Activated CD4-positive, alpha-beta T cell treated with anti-CD3 and anti-CD28 coated beads for 36 hours (primary cell): ENCODE measurements around the gene UCHL5. TPM values are rescaled to one million over a fixed set of nuclear protein-coding genes. Genes with fewer than 3 reads are reported as not detected.

ENCODE experiments used
- ATAC-seq: fragments of 200-7000 bp; cut with Tn5 transposase; one replicate; pipeline ENCODE4 v1.10.0; 2021; ENCODE audit warnings: mild to moderate bottlenecking, moderate library complexity
- CTCF ChIA-PET: fragments of 350-600 bp; sonication (Branson Sonifier 250); formaldehyde crosslinking; loops from one replicate; lab custom pipeline; 2021; ENCODE audit warnings: antibody characterized with exemption; lab: Charles Lee
- POLR2A ChIA-PET: fragments of 350-600 bp; sonication (Branson Sonifier 250); formaldehyde crosslinking; loops from one replicate; lab custom pipeline; 2021; ENCODE audit warnings: antibody characterized with exemption, inconsistent platforms; lab: Charles Lee
- DNase-seq: peaks from one replicate; pipeline ENCODE4 v3.0.0-alpha.2; 2020
- H3K27ac Mint-ChIP-seq: one replicate; pipeline ENCODE4 v1.8.0; 2021; ENCODE audit warnings: mixed read lengths
- H3K27me3 Mint-ChIP-seq: one replicate; pipeline ENCODE4 v1.8.0; 2021; ENCODE audit warnings: mixed read lengths
- H3K36me3 Mint-ChIP-seq: one replicate; pipeline ENCODE4 v1.8.0; 2021; ENCODE audit warnings: low read depth, mixed read lengths
- H3K4me1 Mint-ChIP-seq: one replicate; pipeline ENCODE4 v1.8.0; 2021; ENCODE audit warnings: mixed read lengths
- H3K4me3 Mint-ChIP-seq: one replicate; pipeline ENCODE4 v1.8.0; 2021; ENCODE audit warnings: mild to moderate bottlenecking, moderate library complexity, mixed read lengths
- H3K9me3 Mint-ChIP-seq: one replicate; pipeline ENCODE4 v1.8.0; 2021; ENCODE audit warnings: low read depth, mixed read lengths
- intact Hi-C, 2 experiments: fragments of 100-400 bp; cut with DNase I in 1 of 2; cut with micrococcal nuclease in 1 of 2; formaldehyde crosslinking; loops; one replicate each; pipeline versions ENCODE4 v1.14.2 to v1.15.1; 2022 to 2024; cut with DNase I, micrococcal nuclease
- total RNA-seq, 2 experiments: library from RNA; stranded (reverse); gene quantifications; one replicate each; pipeline ENCODE4 v1.2.3, GENCODE V29; 2021

The UCHL5 gene, protein sequence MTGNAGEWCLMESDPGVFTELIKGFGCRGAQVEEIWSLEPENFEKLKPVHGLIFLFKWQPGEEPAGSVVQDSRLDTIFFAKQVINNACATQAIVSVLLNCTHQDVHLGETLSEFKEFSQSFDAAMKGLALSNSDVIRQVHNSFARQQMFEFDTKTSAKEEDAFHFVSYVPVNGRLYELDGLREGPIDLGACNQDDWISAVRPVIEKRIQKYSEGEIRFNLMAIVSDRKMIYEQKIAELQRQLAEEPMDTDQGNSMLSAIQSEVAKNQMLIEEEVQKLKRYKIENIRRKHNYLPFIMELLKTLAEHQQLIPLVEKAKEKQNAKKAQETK
- total RNA-seq: 100 to 1,000 TPM in 1 of 2 experiments, 10 to 100 TPM in 1; 94.5 to 141 TPM

DNA sequence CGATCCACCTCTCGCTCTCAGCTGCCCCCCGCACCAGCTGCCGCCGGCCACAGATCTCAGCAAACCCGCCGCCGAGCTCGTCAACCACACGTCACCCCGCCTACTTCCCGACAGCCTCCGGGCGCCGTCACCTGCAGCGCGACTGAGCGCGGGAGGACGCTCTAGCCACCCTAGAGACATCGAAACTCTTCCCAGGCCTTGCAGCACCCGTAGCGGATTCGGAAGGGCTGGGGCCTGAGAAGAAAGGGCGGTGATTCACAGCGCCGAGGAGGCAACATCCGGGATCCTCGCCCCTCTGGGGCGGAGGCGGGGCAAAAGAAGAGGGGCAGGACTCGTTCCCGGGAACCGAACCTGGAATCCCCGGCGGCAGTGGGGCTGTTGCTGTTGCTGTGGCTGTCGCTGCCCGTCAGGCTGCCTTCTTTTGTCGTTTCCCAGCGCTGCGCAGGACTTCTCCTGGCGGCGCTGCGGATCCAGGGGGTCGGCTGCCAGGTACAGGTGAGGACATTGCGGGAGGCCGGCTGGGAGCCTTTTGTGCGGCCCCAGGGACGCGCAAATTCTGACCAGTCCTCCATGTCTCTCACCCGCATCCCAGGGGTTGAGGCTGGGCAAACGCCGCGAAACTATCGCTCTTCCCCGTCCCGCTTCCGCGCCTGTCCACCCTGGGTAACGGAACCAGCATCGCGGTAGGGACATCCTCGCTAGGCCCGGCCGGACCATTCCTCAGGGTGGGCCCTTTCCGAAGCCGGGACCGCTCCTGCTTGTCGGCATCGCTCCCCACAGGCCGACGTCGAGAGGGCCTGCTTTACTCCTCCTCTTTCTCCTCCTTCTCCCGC lies at the start of gene UCHL5, which contains the start of gene RO60:
Gene UCHL5, minus strand, starts transcription at position 79 of the 833 bp plus-strand sequence. CDS start 100 bp downstream, outside the sequence.
Gene RO60, plus strand, starts transcription at position 331 of the 833 bp plus-strand sequence. CDS start 9,443 bp downstream, outside the sequence.
- H3K27me3 Mint-ChIP-seq: no peaks in the 10 kb centered on the region
- H3K4me1 Mint-ChIP-seq: peaks cover 50% of the 10 kb centered on the region
- H3K9me3 Mint-ChIP-seq: peaks cover 5% of the 10 kb centered on the region
- ChIA-PET CTCF (interaction anchor here (0.5 to 1.7 kb wide), 8 partner anchors 8 to 480 kb away, joined by 3 to 9 read pairs (median 4); partner anchors contain the start of gene CDC73), POLR2A (interaction anchor here (0.9 to 1.8 kb wide), 4 partner anchors 45 to 251 kb away, joined by 5 to 16 read pairs (median 10); partner anchors contain the start of genes CDC73 and RGS2)
- intact Hi-C loops: loop anchor here (1.0 to 10.0 kb wide), 12 partner anchors 11 to 1238 kb away; partner anchors contain the start of genes GLRX2 (in 2 of the 2), CDC73 (in 1 of the 2) and RGS2 (in 1 of the 2)
- peak within 1 kb of the TSS; percentile 99 for H3K27ac Mint-ChIP-seq
- H3K36me3 Mint-ChIP-seq: peaks cover 46% of the 10 kb centered on the region
- peak; percentile 97 for DNase-seq
- H3K4me3 Mint-ChIP-seq: peak within 1 kb of the TSS; percentile 90
- ATAC-seq: peak; percentile 94

DNA sequence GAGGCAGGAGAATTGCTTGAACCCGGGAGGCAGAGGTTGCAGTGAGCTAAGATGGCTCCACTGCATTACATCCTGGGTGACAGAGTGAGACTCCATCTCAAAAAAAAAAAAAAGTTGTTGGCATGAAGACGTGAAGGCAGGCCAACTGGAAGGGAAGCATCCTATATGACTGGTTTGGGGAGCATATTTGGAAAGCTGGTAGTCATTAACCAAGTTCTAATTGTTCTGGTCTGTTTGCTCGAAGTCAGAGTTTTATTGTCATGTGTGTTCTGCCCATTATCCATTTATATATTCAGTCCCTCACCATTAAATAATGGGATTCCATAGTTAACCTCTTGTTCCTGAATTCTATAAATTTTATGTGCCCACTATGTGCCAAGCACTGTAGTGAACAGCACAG lies 49.3 kb upstream of the UCHL5 start:
- DNase-seq (no peak), ATAC-seq (no peak)
- no peaks in the 10 kb centered on the region for H3K27me3 Mint-ChIP-seq
- intact Hi-C loops: loop anchor here in 1 of 2 experiments (5.0 kb wide), 1 partner anchor 301 kb away; the partner anchor contains the start of gene RGS2
- H3K4me3 Mint-ChIP-seq: no peak overlapping the region
- H3K36me3 Mint-ChIP-seq: no peaks in the 10 kb centered on the region
- peaks cover 10% of the 10 kb centered on the region for H3K4me1 Mint-ChIP-seq
- CTCF ChIA-PET: no interaction called here
- no peak overlapping the region for H3K27ac Mint-ChIP-seq
- no peaks in the 10 kb centered on the region for H3K9me3 Mint-ChIP-seq
- POLR2A ChIA-PET: no interaction called here

DNA sequence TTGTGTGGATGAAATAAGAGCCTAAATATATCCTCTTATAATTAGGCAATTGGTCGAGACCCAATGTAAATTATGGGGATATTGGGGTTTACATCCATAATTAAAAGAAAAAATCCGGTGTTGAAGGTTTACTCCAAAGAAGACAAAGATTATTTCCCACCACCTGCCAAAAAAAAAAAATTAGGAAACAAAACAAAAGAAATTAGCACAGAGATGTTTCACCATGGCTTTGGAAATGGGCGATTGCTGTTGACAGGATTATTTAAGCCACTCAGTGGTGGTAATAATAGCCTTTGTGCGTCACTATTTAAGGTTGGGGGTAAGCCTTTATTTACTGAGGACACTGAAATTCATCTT lies 46.6 kb upstream of the UCHL5 start:
- intact Hi-C loops: loop anchor here (1.0 to 5.0 kb wide), 6 partner anchors 16 to 298 kb away; partner anchors contain the start of genes RO60 (in 2 of the 2), UCHL5 (in 2 of the 2), CDC73 (in 1 of the 2) and RGS2 (in 1 of the 2)
- ATAC-seq (no peak), DNase-seq (no peak)
- Mint-ChIP-seq H3K4me1 (peaks cover 14% of the 10 kb centered on the region), H3K9me3 (no peaks in the 10 kb centered on the region), H3K27me3 (no peaks in the 10 kb centered on the region), H3K27ac (peak overlapping the region; percentile 34), H3K4me3 (peak overlapping the region; percentile 88), H3K36me3 (no peaks in the 10 kb centered on the region)
- ChIA-PET POLR2A (no interaction called here), CTCF (interaction anchor here (1.1 to 1.3 kb wide), 2 partner anchors 17 to 631 kb away, joined by 3 to 4 read pairs; no protein-coding TSS in a partner anchor)

DNA sequence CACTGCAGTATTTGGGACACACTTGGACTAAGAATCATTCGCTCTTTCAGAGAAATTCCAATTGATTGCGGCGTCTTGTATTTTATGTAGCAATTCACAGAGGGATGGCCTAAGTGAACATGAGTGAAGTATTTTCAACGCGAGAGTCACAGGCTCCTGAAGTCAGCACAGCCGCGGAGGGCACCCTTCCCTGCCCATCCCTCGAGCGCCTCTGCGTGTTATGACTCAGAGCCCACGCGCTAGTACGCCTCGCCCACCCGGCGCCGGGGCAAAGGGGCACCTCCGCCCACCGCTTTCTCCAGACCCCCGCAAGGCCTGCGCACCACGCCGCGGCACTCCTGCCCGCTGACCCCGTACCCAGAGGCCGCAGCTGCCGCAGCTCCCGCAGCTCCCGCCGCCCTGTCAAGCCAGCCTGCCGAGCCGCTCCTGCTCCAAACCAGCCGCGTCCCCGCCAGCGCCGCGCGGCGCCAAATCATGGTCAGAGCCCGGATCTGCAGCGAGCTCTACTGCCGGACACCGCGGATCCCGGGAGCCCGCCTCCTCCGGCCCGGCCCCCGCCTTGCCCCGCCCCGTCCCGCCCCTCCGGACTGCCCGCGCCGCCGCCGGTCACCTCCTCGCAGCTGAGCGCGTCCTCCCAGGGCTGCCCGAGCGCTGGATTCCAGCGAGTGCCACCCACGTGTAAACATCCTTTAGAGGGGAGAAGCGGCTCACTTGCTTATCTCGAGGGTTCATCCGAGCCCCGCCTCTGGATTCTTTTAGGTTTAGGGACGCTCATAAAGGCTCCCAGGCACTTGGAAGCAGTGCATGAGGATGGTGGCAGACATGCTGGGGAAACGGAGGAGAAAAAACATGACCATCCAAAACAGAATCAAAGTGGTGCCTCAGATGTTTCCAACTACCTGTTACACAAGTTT lies 46.0 kb upstream of the UCHL5 start, which contains the start of gene GLRX2:
Gene GLRX2, minus strand, starts transcription at position 508 of the 914 bp plus-strand sequence. Its CDS starts 32 bp downstream, at position 476.
- ChIA-PET POLR2A (interaction anchor here (1.0 to 1.8 kb wide), 2 partner anchors 18 to 46 kb away, joined by 4 to 5 read pairs; partner anchors contain the start of genes RO60 and UCHL5), CTCF (interaction anchor here (0.6 to 1.3 kb wide), 4 partner anchors 16 to 630 kb away, joined by 3 read pairs; partner anchors contain the start of gene CDC73)
- peak; percentile 75 for DNase-seq
- Mint-ChIP-seq H3K4me3 (peak within 1 kb of the TSS; percentile 88), H3K9me3 (no peaks in the 10 kb centered on the region), H3K36me3 (peaks cover 3% of the 10 kb centered on the region), H3K4me1 (peaks cover 14% of the 10 kb centered on the region), H3K27me3 (no peaks in the 10 kb centered on the region), H3K27ac (peak within 1 kb of the TSS; percentile 78)
- ATAC-seq: peak; percentile 91
- intact Hi-C loops: loop anchor here (1.0 to 5.0 kb wide), 6 partner anchors 16 to 298 kb away; partner anchors contain the start of genes RO60 (in 2 of the 2), UCHL5 (in 2 of the 2), CDC73 (in 1 of the 2) and RGS2 (in 1 of the 2)

DNA sequence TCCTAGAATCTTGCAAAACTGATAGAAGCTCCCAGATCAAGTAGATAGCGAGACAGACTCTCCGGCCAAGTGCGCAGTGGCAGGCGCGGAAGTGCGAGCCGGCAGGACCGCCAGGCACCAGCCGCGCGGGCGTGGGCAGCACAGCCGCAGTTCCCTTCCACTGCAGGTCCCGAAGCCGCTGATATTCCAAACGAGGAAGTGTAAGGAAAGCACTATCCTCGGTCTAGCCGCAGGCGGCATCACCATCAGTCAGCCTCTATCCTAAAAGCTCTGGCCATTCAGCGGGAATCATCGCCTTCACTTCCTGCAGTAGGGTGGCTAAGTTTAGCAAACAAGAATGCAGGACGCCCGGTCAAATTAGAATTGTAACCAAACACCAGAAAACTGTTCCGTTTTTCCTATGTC lies 45.3 kb upstream of the UCHL5 start:
- peak overlapping the region; percentile 88 for H3K4me3 Mint-ChIP-seq
- POLR2A ChIA-PET: interaction anchor here (1.0 to 1.8 kb wide), 3 partner anchors 19 to 46 kb away, joined by 3 to 5 read pairs (median 4); partner anchors contain the start of genes RO60 and UCHL5
- DNase-seq (peak; percentile 53), ATAC-seq (peak; percentile 35)
- no peaks in the 10 kb centered on the region for H3K9me3 Mint-ChIP-seq
- CTCF ChIA-PET: interaction anchor here (1.0 to 1.3 kb wide), 3 partner anchors 17 to 85 kb away, joined by 3 read pairs; partner anchors contain the start of gene CDC73
- H3K4me1 Mint-ChIP-seq: peaks cover 14% of the 10 kb centered on the region
- intact Hi-C loops: loop anchor here in 1 of 2 experiments (2.0 kb wide), 1 partner anchor 46 kb away; the partner anchor contains the start of genes RO60 and UCHL5
- no peaks in the 10 kb centered on the region for H3K27me3 Mint-ChIP-seq
- H3K36me3 Mint-ChIP-seq: peaks cover 3% of the 10 kb centered on the region
- peak overlapping the region; percentile 51 for H3K27ac Mint-ChIP-seq

DNA sequence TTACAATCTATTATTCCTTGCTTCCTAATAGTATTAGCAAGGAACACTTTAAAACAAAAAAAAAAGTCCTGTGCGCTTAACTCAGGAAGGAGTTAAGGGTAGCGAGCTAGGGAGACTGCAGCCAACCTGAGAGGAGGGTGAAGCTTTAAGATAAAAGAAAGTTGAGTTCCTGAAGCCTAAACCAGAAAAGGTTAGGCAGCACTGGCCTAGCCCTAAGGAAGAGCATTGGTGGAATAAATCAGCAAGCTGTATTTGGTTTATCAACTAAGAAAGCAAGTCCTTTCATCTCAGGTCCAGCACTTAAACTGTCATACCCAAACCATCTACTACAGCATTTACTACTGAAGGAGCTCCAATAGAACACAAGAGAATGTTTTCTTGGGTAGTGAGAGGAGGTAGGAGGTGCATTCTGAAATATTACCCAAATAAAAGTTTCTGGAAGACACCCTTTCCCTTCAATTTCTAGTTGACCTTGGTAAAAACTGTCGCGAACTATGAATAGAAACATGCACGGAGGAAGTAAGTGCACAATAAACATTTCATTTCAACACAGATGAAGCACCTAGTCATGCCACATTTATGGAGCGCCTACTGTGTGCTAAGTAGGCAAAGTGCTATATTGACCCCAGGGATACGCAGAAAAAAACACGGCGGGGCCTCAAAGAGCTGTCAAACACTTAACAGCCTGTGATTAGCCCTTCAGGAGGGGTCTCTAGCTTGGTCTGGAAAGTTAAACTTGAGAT lies 44.8 kb upstream of the UCHL5 start:
- Mint-ChIP-seq H3K27ac (peak overlapping the region; percentile 78), H3K27me3 (no peaks in the 10 kb centered on the region), H3K9me3 (no peaks in the 10 kb centered on the region), H3K4me1 (peaks cover 14% of the 10 kb centered on the region), H3K36me3 (peaks cover 3% of the 10 kb centered on the region), H3K4me3 (peak overlapping the region; percentile 88)
- DNase-seq (no peak), ATAC-seq (no peak)
- intact Hi-C loops: loop anchor here in 1 of 2 experiments (2.0 kb wide), 1 partner anchor 45 kb away; the partner anchor contains the start of genes RO60 and UCHL5
- POLR2A ChIA-PET: interaction anchor here (0.6 to 1.8 kb wide), 4 partner anchors 19 to 98 kb away, joined by 3 to 5 read pairs (median 4); partner anchors contain the start of genes RO60 and UCHL5
- CTCF ChIA-PET: interaction anchor here (0.6 to 1.3 kb wide), 4 partner anchors 19 to 1203 kb away, joined by 3 read pairs; no protein-coding TSS in a partner anchor

DNA sequence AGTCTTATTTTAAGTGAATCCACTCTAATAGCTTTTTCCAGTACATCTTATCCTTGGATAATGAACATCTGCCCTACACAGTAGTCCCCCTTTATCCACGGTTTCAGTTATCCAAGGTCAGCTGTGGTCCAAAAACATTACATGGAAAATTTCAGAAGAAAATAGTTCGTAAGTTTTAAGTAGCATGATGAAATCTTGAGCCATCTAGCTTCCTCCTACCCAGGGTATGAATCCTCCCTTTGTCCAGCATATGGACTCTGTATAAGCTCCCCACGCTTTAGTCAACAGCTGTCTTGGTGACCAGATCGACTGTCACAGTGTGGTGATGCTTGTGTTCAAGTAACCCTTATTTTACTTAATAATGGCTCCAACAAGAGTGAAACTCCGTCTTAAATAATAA lies 43.5 kb upstream of the UCHL5 start:
- H3K27me3 Mint-ChIP-seq: no peaks in the 10 kb centered on the region
- intact Hi-C loops: no loop called here
- no peak for ATAC-seq
- peaks cover 3% of the 10 kb centered on the region for H3K36me3 Mint-ChIP-seq
- DNase-seq: no peak
- peaks cover 14% of the 10 kb centered on the region for H3K4me1 Mint-ChIP-seq
- CTCF ChIA-PET: interaction anchor here (0.5 to 1.0 kb wide), 2 partner anchors 34 to 36 kb away, joined by 3 to 4 read pairs; no protein-coding TSS in a partner anchor
- POLR2A ChIA-PET: interaction anchor here (0.6 kb wide), 1 partner anchor 46 kb away, joined by 3 read pairs; no protein-coding TSS in a partner anchor
- H3K9me3 Mint-ChIP-seq: no peaks in the 10 kb centered on the region
- no peak overlapping the region for H3K27ac Mint-ChIP-seq
- no peak overlapping the region for H3K4me3 Mint-ChIP-seq

DNA sequence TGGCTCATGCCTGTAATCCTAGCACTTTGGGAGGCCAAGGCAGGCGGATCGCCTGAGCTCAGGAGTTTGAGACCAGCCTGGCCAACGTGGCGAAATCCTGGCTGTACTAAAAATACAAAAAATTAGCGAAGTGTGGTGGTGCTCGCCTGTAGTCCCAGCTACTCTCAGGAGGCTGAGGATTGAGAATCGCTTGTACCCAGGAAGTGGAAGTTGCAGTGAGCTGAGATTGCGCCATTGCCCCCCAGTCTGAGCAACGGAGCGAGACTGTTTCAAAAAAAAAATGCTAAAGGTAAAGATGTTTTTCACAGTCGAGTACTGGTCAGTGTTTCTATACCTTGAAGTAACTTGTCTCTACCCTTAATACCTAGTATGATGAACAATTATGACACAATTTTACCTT lies 35.0 kb upstream of the UCHL5 start:
- no peak for DNase-seq
- Mint-ChIP-seq H3K4me1 (no peaks in the 10 kb centered on the region), H3K27me3 (no peaks in the 10 kb centered on the region), H3K27ac (no peak overlapping the region), H3K9me3 (no peaks in the 10 kb centered on the region), H3K4me3 (no peak overlapping the region), H3K36me3 (peaks cover 20% of the 10 kb centered on the region)
- intact Hi-C loops: loop anchor here in 1 of 2 experiments (5.0 kb wide), 1 partner anchor 52 kb away; no protein-coding TSS in a partner anchor
- ATAC-seq: no peak
- CTCF ChIA-PET: interaction anchor here (0.6 to 1.4 kb wide), 3 partner anchors 28 to 764 kb away, joined by 3 to 4 read pairs (median 3); no protein-coding TSS in a partner anchor
- POLR2A ChIA-PET: no interaction called here

DNA sequence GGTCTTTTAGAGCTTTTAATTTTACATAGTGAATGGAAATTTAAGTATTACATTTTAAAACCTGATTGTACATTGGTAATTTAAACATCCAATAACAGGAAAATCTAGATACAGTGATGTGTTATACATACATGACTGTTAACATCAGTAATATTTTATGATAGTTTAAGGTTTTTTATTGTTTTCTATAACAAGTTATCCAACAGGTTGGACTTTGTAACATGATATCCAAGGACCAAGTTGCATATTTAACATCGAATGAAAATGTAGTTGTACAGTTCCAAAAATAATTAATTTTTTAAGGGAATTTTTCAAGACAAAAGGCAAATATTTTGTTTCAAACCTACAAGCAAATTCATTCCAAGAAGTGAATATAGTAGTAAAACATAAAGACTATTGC lies 31.7 kb upstream of the UCHL5 start:
- intact Hi-C loops: loop anchor here in 1 of 2 experiments (5.0 kb wide), 1 partner anchor 49 kb away; no protein-coding TSS in a partner anchor
- Mint-ChIP-seq H3K9me3 (no peaks in the 10 kb centered on the region), H3K27me3 (no peaks in the 10 kb centered on the region), H3K4me3 (no peak overlapping the region), H3K36me3 (peaks cover 8% of the 10 kb centered on the region), H3K4me1 (no peaks in the 10 kb centered on the region), H3K27ac (no peak overlapping the region)
- ATAC-seq: no peak
- CTCF ChIA-PET: interaction anchor here (0.8 kb wide), 1 partner anchor 42 kb away, joined by 3 read pairs; no protein-coding TSS in a partner anchor
- POLR2A ChIA-PET: no interaction called here
- no peak for DNase-seq
